T1000 (cell line): Measurements from ENCODE around the gene DNAJB11.

Source experiments
- DNase-seq: peaks from one replicate; lab custom pipeline; 2025; ENCODE audit warnings: mixed read lengths; lab: John Stamatoyannopoulos, UW

DNAJB11 gene

GRCh38 chr3:186596568-186597287 lies 26.2 kb downstream of the DNAJB11 start:
- DNase-seq, result no peak

DNA sequence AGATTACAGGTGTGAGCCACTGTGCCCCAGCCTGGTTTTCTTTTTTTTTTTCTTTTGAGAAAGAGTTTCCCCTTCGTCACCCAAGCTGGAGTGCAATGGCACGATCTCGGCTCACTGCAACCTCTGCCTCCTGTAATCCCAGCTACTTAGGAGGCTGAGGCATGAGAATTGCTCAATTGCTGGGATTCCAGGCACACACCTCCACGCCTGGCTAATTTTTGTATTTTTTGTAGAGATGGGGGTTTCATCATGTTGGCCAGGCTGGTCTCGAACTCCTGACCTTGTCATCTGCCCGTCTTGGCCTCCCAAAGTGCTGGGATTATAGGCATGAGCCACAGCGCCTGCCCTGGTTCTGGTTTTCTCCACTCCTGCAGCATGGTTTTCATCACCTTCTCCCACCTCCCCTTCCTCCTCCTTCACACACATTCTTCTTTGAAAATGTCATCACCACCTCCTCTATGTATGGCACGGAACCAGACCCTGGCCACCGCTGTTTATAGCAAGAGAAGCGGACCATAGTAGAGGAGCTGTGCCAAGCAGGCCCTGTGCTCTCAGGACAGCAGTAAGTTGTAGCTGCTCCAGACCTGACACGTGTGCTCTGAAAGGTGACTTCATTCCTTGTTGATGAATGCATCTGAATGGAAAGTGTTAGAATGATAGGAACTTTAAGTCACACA lies 27.7 kb downstream of the DNAJB11 start:
- DNase-seq, result no peak

GRCh38 chr3:186598794-186599141 lies 28.2 kb downstream of the DNAJB11 start:
- no peak for DNase-seq

- no peak for DNase-seq
Measured at GRCh38 chr3:186599142-186599784, 28.7 kb downstream of the DNAJB11 start.

GRCh38 chr3:186599785-186600166 lies 29.3 kb downstream of the DNAJB11 start:
- DNase-seq, result no peak

DNA sequence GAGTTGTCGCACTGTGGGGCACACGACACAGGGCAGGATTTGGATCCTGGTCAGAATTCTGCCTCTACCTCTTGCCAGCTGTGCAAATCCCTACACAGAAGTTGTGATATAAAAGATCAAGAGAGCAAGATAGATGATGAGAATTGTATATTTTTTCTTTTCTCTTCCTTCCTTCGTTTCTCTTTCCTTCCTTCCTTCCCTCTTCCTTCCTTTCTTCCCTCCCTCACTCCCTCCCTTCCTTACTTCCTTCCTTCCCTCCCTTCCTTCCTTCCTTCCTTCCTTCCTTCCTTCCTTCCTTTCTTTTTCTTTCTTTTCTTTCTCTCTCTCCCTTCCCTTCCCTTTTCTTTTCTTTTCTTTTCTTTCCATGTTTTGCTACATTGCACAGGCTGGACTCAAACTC lies 30.4 kb downstream of the DNAJB11 start:
- DNase-seq, result no peak

- no peak for DNase-seq
Measured at GRCh38 chr3:186603159-186603558, 32.6 kb downstream of the DNAJB11 start.

DNA sequence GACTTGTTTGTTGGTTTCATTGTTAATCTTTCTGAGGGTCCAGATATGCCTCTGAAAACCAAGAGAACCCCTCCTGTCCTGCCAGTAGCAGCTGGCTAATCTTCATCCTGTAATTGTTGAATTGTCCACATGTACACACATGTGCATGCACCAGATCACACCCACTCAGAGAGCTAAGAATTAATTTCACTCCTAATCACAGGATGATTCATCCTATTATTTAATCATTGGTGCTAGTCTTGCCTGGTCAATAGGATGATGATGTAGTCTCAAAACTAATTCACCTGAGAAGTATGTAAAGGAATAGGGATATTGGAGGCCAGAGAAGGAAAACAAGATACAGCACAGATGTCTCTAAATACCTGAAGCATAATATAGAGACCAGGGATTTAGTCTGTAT lies 34.6 kb downstream of the DNAJB11 start:
- no peak for DNase-seq

GRCh38 chr3:186605561-186606545 lies 35.3 kb downstream of the DNAJB11 start:
- no peak for DNase-seq

- no peak for DNase-seq
Measured at GRCh38 chr3:186608624-186609215, 38.2 kb downstream of the DNAJB11 start.

DNA sequence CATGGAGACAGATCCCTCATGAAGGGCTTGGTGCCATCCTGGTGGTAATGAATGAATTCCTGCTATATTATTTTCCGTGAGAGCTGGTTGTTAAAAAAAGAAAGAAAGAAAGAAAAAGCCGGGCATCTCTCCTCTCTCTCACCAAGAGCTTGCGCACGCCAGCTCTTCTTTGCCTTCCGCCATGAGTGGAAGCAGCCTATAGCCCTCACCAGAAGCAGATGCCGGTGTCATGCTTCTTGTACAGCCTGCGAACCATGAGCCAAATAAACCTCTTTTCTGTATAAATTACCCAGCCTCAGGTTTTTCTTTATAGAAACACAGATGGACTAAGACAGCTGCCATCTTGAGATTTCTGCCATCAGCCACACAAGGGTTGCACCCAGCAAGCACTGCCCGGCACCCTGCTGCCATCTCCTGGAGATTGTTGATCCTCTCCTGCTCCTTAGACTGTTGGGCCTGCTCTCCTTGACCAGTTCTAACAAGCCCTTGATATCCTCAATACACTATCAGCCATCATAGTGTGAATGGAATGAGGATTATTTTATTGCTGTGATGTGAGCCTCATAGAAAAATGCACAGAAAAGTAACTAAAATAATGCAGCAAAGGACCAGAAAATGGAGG lies 38.8 kb downstream of the DNAJB11 start:
- DNase-seq, result no peak

DNA sequence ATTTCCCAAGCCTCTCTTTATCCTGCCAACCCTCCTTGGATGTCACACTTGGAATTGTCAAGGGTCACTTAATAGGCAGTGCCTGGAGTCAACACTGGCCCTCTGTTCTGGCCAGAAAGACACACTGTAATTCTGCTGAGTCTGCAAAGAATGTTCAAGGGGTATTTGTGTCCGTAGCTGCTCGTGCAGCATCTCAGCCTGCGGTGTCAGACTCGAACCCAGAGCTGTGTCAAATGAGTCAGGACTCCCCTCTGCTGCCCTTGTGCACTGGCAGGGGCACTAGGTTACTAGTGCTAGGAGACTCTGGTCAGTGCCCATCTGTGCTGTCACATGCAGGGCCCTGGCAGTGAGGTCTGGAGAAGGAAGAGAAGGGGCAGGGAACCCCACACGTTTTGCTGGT lies 41.5 kb downstream of the DNAJB11 start:
- DNase-seq, result no peak

- no peak for DNase-seq
Measured at GRCh38 chr3:186612721-186613636, 42.5 kb downstream of the DNAJB11 start, which contains the start of gene AHSG. TSS of gene AHSG (plus strand) at chr3:186613060. CDS start at chr3:186613142, 82 bp downstream.

DNA sequence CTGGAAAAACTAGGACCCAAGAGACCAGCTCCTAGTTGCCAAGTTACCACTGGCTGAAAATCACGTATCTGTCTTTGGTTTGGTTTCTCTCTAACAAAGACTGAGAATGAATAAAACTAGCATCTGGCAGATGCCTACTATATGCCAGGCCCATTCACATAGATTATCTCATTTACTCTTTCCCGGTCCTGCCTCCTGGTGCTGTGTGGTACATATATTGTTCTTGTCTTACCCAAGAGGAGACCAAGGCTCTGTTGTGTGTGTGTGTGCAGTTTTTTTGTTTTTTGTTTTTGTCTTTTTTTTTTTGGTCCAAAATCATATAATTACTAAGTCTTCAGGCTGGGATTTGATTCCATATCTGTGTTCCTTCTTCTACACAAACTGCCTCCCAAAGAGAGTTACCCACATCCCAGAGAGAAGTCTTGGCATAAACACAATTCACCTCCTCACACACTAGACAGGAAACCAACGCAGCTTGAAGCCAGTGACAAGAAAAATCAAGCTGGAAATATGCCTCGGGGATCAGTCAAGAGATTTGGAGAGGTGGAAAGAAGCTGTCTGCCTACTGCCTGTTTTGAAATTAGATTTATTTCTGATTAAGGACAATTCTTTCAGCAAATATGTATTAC lies 43.2 kb downstream of the DNAJB11 start:
- no peak for DNase-seq

DNA sequence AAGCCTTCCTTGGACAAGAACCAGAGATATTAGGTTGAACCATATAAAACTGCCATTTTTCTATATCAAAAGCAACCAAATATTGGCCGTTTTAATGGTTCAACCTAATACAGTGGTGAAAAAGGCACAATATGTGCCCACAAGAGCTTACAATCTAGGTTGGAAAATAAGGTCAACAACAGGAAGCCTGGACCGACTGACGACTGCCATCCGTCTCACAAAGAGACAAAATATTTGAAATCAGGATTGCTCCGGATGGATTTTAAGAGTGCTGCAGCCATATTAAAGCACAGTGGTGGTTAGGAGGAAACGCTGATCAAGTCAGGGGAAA lies 43.7 kb downstream of the DNAJB11 start:
- DNase-seq, result no peak

DNA sequence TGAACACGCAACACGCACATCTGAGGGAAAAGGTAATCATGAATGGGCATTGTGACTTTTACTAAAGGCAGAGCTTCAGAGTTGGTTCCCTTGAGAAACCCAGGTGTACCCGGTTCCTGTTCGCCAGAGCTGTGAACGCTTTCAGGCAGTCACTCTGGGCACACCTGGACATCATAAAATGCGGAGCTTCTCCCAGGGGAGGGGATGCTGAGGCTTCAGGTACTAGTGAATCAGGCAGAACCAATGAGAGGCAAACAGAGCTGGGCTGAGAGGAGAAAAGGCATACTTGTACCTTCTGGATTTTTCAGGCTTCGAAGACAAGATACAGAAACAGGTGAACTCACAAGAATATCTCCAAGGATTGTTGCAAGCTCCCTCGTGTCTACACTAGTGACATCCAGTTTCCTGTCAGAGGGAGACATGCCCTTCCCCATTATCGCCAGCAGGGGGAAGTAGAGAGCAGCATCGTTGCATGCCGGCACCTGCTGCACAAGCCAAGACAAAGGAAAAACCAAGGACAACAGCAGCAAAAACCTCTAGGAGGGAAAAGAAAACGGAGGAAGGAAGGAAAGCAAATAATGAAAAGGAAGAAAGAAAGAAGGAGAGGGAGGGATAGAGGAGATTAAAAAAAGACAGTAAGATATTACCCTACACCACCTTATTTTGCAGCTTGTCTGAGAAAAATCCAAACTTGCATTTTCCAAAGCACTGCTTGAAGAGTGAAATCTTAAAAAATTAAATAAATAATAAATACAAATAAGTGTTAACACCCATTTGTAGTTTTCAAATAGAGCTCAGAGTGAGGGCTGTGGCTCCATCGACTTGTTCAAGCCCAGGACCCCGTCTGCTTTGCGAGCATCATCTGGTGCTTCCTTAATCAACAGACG lies 44.3 kb downstream of the DNAJB11 start:
- DNase-seq, result peak; percentile 68

GRCh38 chr3:186616299-186616617 lies 45.7 kb downstream of the DNAJB11 start:
- DNase-seq, result no peak

DNA sequence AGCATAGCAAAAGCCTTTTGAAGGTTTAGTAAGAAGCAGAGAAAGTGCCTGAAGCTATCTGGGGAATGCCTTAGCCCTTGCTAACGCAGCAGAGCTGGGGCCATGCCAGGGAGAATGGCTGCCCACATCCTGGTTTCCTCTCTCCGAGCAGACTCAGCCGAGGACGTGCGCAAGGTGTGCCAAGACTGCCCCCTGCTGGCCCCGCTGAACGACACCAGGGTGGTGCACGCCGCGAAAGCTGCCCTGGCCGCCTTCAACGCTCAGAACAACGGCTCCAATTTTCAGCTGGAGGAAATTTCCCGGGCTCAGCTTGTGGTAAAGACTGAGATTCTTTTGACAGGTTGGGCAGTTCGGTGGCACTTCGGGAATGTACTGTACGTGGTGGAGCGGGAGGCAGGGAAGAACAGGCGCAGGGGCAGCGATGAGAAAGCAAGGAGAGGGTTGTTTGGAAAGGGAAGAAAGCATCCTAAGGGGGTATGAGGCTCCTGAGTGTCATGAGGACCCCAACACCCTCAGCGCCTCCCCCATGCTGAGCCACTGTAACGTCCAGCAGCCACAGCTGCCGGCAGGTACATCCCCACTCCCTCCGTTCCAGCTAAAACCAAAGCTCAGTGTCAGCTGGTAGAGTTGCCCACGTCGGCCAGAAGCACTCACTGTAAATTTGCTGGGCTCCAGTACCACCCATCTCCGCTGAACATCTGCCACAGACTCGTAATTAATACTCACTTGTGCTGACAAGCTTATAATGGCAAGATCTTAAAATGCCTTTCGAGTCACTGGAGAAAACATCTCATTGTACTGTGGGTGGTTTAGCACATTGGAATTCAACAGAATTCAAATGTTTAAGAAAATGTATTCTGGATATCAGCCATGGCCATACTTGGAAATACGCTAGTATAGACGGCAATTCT lies 46.8 kb downstream of the DNAJB11 start:
- peak; percentile 89 for DNase-seq
